IPS DF 6.9 (cell line): Measurements from ENCODE around the gene RAP1GAP2.
A peak's percentile ranks its signal among the peaks of the same experiment; 100 is the strongest.
"Not testable (repeated sequence)": the region's sequence is repeated elsewhere in the genome, so short reads cannot be mapped to it uniquely, and the experiment has no call there.

Experiments used
- DNase-seq: peaks from one replicate; pipeline ENCODE4 v3.0.0-alpha.2; 2013; ENCODE audit warnings: low read depth, low spot score
- H3K27ac ChIP-seq: one replicate; pipeline ENCODE4 v1.5.1; 2013; ENCODE audit warnings: low read length, control low read depth
- H3K27me3 ChIP-seq: 2 replicates; pipeline ENCODE4 v1.6.1; 2013; ENCODE audit warnings: mild to moderate bottlenecking, low read length; ENCODE audit not compliant: control insufficient read depth, insufficient read depth
- H3K36me3 ChIP-seq: 2 replicates; pipeline ENCODE4 v1.6.1; 2013; ENCODE audit warnings: low read length; ENCODE audit not compliant: control insufficient read depth, insufficient read depth
- H3K4me1 ChIP-seq: 2 replicates; pipeline ENCODE4 v1.6.1; 2013; ENCODE audit warnings: low read length; ENCODE audit not compliant: control insufficient read depth, insufficient read depth
- H3K4me3 ChIP-seq: 2 replicates; pipeline ENCODE4 v1.5.1; 2013; ENCODE audit warnings: mild to moderate bottlenecking, low read length
- H3K9me3 ChIP-seq: 2 replicates; pipeline ENCODE4 v1.6.1; 2013; ENCODE audit warnings: low read length, inconsistent platforms; ENCODE audit not compliant: control insufficient read depth, insufficient read depth
- WGBS: extraction: QIAGEN DNeasy Blood & Tissue Kit; methylation state at CpG from one replicate; pipeline ENCODE4 v1.1.7; 2013; ENCODE audit warnings: mixed read lengths, missing lambda C conversion rate; ENCODE audit not compliant: insufficient read length, insufficient coverage; 5-methylcytosine and 5-hydroxymethylcytosine counted together

The RAP1GAP2 gene

DNA sequence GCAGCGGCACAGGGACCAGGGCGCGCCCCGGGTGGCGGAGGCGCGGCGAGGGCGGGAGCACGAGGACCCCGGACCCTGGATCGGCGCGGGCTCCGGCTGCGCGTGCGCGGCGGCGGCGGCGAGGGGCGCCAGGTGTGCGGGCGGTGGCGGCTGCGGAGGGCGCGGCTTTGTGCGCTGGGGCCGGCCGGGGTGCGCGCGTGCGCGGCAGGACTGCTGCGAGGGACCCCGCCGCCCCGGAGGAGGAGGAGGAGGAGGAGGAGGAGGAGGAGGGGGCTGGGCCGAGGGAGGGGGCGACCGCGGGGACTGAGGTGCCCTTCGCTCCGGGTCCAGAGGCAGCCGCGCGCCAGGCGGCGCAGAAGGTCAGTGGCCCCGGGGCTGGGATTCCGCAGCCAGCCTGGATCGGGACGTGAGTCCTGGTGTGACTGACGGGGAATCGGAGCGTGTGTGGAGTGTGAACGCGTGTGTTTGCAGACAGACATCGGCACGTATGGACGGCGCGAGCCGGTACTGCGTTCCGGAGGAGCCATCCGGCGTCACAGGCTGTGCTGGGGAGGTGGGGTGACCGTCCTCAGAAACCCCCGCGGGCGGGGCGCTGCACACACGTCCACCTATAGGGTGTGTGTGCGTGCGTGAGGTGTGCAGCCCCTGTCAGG lies 19.5 kb upstream of the RAP1GAP2 start:
- no peaks in the 10 kb centered on the region for H3K36me3 ChIP-seq
- H3K4me3 ChIP-seq = peak overlapping the region; percentile 71
- WGBS = no CpG with 5 or more reads among the region's 80 CpGs
- H3K27me3 ChIP-seq = no peaks in the 10 kb centered on the region
- H3K9me3 ChIP-seq = no peaks in the 10 kb centered on the region
- DNase-seq = no peak
- H3K4me1 ChIP-seq = no peaks in the 10 kb centered on the region
- no peak overlapping the region for H3K27ac ChIP-seq

DNA sequence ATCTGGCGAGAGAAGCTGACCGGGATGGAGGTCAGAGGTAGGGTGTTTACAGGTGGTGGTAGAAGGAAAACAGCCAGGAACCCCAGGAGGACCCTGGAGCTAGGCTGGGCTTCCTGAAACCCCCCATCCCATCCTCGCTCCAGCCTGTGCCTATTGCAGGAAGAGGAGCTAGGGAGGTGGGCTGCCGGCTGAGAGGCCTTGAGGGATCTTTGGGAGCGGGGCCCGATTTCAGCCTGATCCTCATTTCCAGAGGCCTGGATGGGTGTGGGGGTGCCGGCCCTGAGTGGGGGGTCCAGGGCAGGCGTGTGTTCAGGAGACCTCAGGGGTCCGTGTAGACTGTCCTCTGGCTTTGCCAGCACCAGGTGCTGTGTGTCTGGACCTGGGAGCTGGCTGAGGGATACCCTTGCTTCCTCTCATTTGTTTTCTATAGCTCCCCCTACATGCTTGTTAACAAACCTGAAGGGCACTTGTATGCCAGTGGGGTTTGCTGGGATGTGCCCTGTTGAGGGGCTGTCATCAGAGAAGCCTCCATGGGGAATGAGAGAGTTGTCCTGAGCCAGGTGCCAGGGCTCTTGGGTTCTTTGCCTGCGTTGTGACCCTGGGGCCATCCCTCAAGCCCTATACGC lies 18.9 kb upstream of the RAP1GAP2 start:
- H3K27ac ChIP-seq = no peak overlapping the region
- no CpG with 5 or more reads among the region's 11 CpGs for WGBS

DNA sequence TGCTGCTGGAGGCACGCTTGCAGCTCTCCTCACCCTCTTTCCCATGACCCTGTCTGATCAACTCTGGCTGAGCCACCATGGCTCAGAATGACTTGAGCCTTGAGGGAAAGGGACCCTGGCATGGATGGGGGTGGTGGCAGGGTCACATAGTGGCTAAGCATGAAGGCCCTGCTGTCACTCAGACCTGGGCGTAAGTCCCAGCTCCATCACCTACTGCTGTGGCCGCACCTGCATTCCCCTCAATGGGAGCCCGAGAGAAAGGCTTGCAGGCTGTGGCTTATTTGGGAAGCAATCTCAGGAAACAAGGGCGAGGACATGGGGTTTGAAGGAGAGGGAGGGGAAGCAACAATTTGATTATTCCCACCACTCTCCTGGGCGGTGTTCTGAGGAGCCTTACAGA lies 17.7 kb upstream of the RAP1GAP2 start:
- DNase-seq = no peak
- no peak overlapping the region for H3K27ac ChIP-seq
- no peak overlapping the region for H3K4me3 ChIP-seq
- no CpG with 5 or more reads among the region's 6 CpGs for WGBS
- no peaks in the 10 kb centered on the region for H3K27me3 ChIP-seq
- H3K9me3 ChIP-seq = no peaks in the 10 kb centered on the region
- no peaks in the 10 kb centered on the region for H3K36me3 ChIP-seq
- H3K4me1 ChIP-seq = no peaks in the 10 kb centered on the region

More for the DNA sequence above, 18.9 kb upstream of the RAP1GAP2 start:
- Histone ChIP-seq H3K4me1 (no peaks in the 10 kb centered on the region), H3K36me3 (no peaks in the 10 kb centered on the region), H3K27me3 (no peaks in the 10 kb centered on the region), H3K9me3 (no peaks in the 10 kb centered on the region), H3K4me3 (peak overlapping the region; percentile 71)
- no peak for DNase-seq

DNA sequence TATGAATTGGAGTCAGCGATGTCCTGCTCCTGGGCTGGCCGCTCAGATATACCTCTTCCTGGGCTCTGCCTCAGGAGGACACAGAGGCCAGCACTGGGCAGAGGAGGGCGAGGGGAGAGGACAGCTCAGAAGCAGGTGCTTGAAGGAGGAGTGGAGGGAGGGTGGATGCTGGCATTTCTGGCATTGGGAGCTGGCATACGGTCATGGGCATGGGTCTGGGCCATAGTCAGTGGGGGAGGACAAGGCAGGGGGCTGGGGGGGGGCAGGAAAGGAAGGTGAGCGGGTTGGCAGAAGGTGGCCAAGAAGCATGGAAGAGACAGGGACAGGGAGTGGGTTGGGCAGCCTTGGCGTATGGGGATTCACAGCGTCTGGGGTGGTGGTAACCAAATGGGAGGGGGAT lies 16.7 kb upstream of the RAP1GAP2 start:
- no peaks in the 10 kb centered on the region for H3K36me3 ChIP-seq
- no peaks in the 10 kb centered on the region for H3K27me3 ChIP-seq
- no peak overlapping the region for H3K27ac ChIP-seq
- no peaks in the 10 kb centered on the region for H3K9me3 ChIP-seq
- DNase-seq = no peak
- H3K4me3 ChIP-seq = no peak overlapping the region
- WGBS = no CpG with 5 or more reads among the region's 7 CpGs
- H3K4me1 ChIP-seq = no peaks in the 10 kb centered on the region

DNA sequence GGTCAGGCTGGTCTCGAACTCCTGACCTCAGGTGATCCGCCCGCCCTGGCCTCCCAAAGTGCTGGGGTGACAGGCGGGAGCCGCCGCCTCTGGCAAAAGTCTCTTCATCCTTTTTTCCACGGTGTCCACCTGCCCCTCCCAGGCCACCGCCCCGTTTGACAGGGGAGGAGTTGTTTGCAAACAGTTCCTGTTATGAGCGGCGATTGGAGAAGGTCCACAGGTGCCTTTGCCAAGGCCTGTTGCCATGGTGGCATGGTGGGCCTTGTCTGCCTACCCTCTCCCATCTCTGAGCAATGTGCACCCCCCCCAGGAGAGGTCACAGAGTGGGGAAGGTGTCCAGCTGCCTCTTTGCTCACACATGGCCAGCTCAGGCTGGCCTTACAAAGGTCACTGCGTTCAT lies 16.0 kb upstream of the RAP1GAP2 start:
- H3K27me3 ChIP-seq = no peaks in the 10 kb centered on the region
- WGBS = no CpG with 5 or more reads among the region's 12 CpGs
- no peak for DNase-seq
- no peak overlapping the region for H3K27ac ChIP-seq
- H3K36me3 ChIP-seq = no peaks in the 10 kb centered on the region
- no peaks in the 10 kb centered on the region for H3K9me3 ChIP-seq
- no peaks in the 10 kb centered on the region for H3K4me1 ChIP-seq
- no peak overlapping the region for H3K4me3 ChIP-seq

DNA sequence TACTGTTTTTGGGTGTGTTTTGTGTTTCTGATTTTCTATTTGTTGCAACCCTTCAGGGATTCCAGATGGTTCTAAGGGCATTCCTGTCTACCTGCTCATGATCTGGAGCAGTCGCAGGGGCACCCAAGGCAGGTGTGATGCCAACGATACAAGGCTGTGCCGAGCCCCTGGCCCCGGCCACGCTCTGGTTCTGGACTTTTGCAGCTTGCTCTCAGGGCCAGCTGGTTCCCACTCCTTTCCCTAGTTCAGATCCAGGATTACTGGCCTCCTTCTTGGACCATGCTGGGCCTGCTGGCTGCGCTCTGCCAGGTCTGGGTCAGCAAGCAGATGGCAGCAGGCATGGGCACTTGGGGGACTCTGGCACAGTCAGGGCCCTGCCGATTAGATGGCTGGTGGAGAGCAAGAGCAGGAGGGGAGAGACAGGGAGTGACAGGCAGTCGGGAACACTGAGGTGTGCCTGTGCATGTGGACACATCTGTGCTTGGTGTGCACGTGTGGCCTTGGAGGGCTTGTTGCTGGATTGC lies 15.2 kb upstream of the RAP1GAP2 start:
- no peak overlapping the region for H3K27ac ChIP-seq
- H3K36me3 ChIP-seq = no peaks in the 10 kb centered on the region
- WGBS = no CpG with 5 or more reads among the region's 9 CpGs
- no peaks in the 10 kb centered on the region for H3K9me3 ChIP-seq
- H3K4me3 ChIP-seq = no peak overlapping the region
- H3K4me1 ChIP-seq = no peaks in the 10 kb centered on the region
- no peak for DNase-seq
- no peaks in the 10 kb centered on the region for H3K27me3 ChIP-seq

DNA sequence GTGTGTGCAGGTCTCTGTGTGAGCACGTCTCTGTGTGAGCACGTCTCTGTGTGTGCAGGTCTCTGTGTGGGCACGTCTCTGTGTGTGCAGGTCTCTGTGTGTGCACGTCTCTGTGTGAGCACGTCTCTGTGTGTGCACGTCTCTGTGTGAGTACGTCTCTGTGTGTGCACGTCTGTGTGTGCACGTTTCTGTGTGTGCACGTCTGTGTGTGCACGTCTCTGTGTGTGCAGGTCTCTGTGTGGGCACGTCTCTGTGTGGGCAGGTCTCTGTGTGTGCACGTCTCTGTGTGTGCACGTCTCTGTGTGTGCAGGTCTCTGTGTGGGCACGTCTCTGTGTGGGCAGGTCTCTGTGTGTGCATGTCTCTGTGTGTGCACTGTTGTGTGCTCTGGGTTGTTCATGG lies 14.6 kb upstream of the RAP1GAP2 start:
- not testable (repeated sequence) for H3K36me3 ChIP-seq, DNase-seq, H3K4me3 ChIP-seq, H3K4me1 ChIP-seq, H3K27ac ChIP-seq, H3K27me3 ChIP-seq, H3K9me3 ChIP-seq
- WGBS = no CpG with 5 or more reads among the region's 15 CpGs

DNA sequence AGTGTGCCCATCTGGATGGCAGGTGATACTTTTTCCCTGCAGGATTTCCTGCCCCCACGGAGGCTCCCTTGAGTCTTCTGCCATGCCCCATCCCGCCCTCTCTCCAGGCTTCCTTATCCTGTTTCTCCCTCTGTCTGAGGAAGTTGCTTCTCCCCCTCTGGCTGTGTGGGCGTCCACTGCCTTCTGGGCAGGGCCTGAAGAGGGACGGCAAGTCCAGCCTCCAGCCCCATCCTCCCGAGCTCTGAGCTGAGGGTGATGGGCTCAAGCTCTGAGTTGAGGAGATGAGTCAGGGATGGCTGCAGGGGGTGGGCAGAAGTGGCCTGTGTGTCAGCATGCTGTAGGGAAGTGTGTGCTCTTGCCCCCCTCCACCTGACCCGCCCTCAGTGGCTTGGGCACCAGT lies 14.2 kb upstream of the RAP1GAP2 start:
- Histone ChIP-seq H3K36me3 (no peaks in the 10 kb centered on the region), H3K27ac (no peak overlapping the region), H3K27me3 (no peaks in the 10 kb centered on the region), H3K4me1 (no peaks in the 10 kb centered on the region), H3K4me3 (no peak overlapping the region), H3K9me3 (no peaks in the 10 kb centered on the region)
- no peak for DNase-seq
- WGBS = no CpG with 5 or more reads among the region's 6 CpGs

DNA sequence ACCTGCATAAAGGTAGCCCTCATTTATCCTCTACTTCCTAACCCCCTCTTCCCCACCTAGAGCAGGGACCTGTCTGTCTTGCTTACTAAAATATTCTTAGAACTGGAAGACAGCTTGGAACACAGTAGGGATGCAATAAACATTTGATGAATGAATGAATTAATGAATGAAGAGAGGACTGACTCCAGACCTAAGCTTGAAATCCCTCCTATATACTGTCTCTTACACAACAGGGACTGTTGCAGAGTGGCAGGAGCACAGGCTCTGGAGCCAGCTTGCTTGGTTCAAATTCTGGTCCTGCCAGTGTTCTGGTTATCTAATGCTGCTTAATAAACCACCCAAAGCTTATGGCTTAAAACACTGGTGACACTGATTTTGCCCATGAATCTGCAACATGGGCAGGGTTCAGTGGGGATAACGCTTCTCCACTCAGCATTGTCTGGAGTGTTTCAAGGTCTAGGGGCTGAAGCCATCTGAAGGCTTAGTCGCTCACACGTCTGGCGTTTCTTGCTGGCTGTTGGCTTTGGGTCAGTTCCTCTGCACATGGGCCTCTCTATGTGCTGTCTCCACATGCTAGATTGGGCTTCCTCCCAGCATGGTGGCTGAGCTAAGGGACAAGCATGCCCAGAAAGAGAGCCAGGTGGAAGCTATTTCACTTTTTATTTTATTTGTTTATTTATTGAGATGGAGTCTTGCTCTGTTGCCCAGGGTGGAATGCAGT lies 12.8 kb upstream of the RAP1GAP2 start:
- DNase-seq = no peak
- Histone ChIP-seq H3K4me1 (no peaks in the 10 kb centered on the region), H3K36me3 (no peaks in the 10 kb centered on the region), H3K4me3 (no peak overlapping the region), H3K27me3 (no peaks in the 10 kb centered on the region), H3K27ac (no peak overlapping the region), H3K9me3 (no peaks in the 10 kb centered on the region)
- no CpG with 5 or more reads among the region's 4 CpGs for WGBS

DNA sequence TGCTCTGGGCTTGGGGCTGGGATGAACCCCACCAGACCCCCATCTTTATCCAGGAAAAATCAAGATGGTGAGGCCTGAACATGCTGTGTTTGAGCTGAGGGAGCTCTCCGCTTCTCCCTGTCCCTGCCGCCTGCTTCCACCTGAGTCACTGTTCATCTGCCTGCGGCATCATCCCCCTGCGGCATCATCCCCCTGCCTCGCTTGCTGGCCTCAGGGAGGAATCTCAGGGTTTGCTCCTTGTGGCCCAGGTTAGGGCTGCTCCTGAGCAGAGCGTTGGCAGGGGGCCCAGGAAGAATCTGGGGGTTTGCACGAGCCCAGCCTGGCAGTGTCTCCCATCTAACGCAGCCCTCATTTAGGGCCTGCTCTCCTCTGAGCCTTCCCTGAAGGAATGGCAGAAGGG lies 11.4 kb upstream of the RAP1GAP2 start:
- H3K27me3 ChIP-seq = no peaks in the 10 kb centered on the region
- H3K27ac ChIP-seq = no peak overlapping the region
- no CpG with 5 or more reads among the region's 8 CpGs for WGBS
- H3K9me3 ChIP-seq = no peaks in the 10 kb centered on the region
- no peaks in the 10 kb centered on the region for H3K4me1 ChIP-seq
- DNase-seq = no peak
- H3K36me3 ChIP-seq = no peaks in the 10 kb centered on the region
- no peak overlapping the region for H3K4me3 ChIP-seq
